Measurements from ENCODE around the gene PNPLA1. TPM values are rescaled to one million over a fixed set of nuclear protein-coding genes. Genes with fewer than 3 reads are reported as not detected.

The PNPLA1 gene
- total and polyA plus RNA-seq, 8 donors: 0.11 to 2.0 (median 0.15) TPM; not detected in 1

GRCh38 chr6:36318690-36319435 is 49.0 kb downstream of the PNPLA1 start:
- DNase-seq (no peak), ATAC-seq (no peak)
- H3K4me1 ChIP-seq: no peaks in the 10 kb centered on the region
- H3K4me3 ChIP-seq: no peak overlapping the region
- no peak overlapping the region for H3K27ac ChIP-seq
- intact Hi-C loops (cut with DNase I): no loop called here
- no peaks in the 10 kb centered on the region for H3K36me3 ChIP-seq
- H3K27me3 ChIP-seq: no peaks in the 10 kb centered on the region
- no peaks in the 10 kb centered on the region for H3K9me3 ChIP-seq
- TF ChIP-seq CTCF (IDR thresholded peaks at IDR 0.05): no peak

- Histone ChIP-seq H3K36me3 (no peaks in the 10 kb centered on the region), H3K4me3 (no peak overlapping the region), H3K27me3 (no peaks in the 10 kb centered on the region), H3K27ac (no peak overlapping the region), H3K9me3 (no peaks in the 10 kb centered on the region), H3K4me1 (no peaks in the 10 kb centered on the region)
- no peak for TF ChIP-seq CTCF (IDR thresholded peaks at IDR 0.05)
- intact Hi-C loops (cut with DNase I): no loop called here
- DNase-seq (no peak), ATAC-seq (no peak)
Measured at GRCh38 chr6:36319436-36319762, 49.5 kb downstream of the PNPLA1 start.

GRCh38 chr6:36319821-36320220 is 50.0 kb downstream of the PNPLA1 start:
- no peak for TF ChIP-seq CTCF (IDR thresholded peaks at IDR 0.05)
- no peak overlapping the region for H3K27ac ChIP-seq
- H3K27me3 ChIP-seq: no peaks in the 10 kb centered on the region
- no peak overlapping the region for H3K4me3 ChIP-seq
- no peaks in the 10 kb centered on the region for H3K4me1 ChIP-seq
- intact Hi-C loops (cut with DNase I): no loop called here
- ATAC-seq (no peak), DNase-seq (no peak)
- no peaks in the 10 kb centered on the region for H3K9me3 ChIP-seq
- no peaks in the 10 kb centered on the region for H3K36me3 ChIP-seq

- no peak for TF ChIP-seq CTCF (IDR thresholded peaks at IDR 0.05)
- DNase-seq (no peak), ATAC-seq (no peak)
- Histone ChIP-seq H3K4me3 (no peak overlapping the region), H3K27ac (no peak overlapping the region), H3K9me3 (no peaks in the 10 kb centered on the region), H3K27me3 (no peaks in the 10 kb centered on the region), H3K4me1 (no peaks in the 10 kb centered on the region), H3K36me3 (no peaks in the 10 kb centered on the region)
- intact Hi-C loops (cut with DNase I): no loop called here
Measured at GRCh38 chr6:36320475-36320874, 50.6 kb downstream of the PNPLA1 start.

- DNase-seq (no peak), ATAC-seq (no peak)
- Histone ChIP-seq H3K9me3 (no peaks in the 10 kb centered on the region), H3K4me1 (no peaks in the 10 kb centered on the region), H3K27me3 (no peaks in the 10 kb centered on the region), H3K4me3 (no peak overlapping the region), H3K27ac (no peak overlapping the region), H3K36me3 (no peaks in the 10 kb centered on the region)
- intact Hi-C loops (cut with DNase I): no loop called here
- no peak for TF ChIP-seq CTCF (IDR thresholded peaks at IDR 0.05)
Measured at GRCh38 chr6:36322591-36322990, 52.7 kb downstream of the PNPLA1 start.
